H9 (cell line): ENCODE data around the gene RNF217. TPM values are rescaled to one million over a fixed set of nuclear protein-coding genes. Genes with fewer than 3 reads are reported as not detected.

Experiments used
- DNase-seq: peaks from one replicate; pipeline ENCODE4 v3.0.0-alpha.2; 2017
- H2AFZ ChIP-seq: one replicate; pipeline ENCODE4 v1.6.1; 2013; ENCODE audit warnings: mild to moderate bottlenecking, low read length, control low read depth, moderate library complexity
- H2AK5ac ChIP-seq: 2 replicates; pipeline ENCODE4 v1.6.1; 2013; ENCODE audit warnings: low read length, control low read depth, mixed read lengths; ENCODE audit not compliant: insufficient read length
- H2BK120ac ChIP-seq: one replicate; pipeline ENCODE4 v1.6.1; 2013; ENCODE audit warnings: low read depth, mild to moderate bottlenecking, low read length, control low read depth, inconsistent platforms; ENCODE audit not compliant: poor library complexity, severe bottlenecking
- H2BK12ac ChIP-seq: 2 replicates; pipeline ENCODE4 v1.6.1; 2013; ENCODE audit warnings: low read length, control low read depth, mixed read lengths, low read depth; ENCODE audit not compliant: insufficient read length
- H2BK15ac ChIP-seq: 2 replicates; pipeline ENCODE4 v1.6.1; 2013; ENCODE audit warnings: low read depth, low read length, control low read depth
- H2BK20ac ChIP-seq: one replicate; pipeline ENCODE4 v1.6.1; 2013; ENCODE audit warnings: low read depth, mild to moderate bottlenecking, low read length, control low read depth, inconsistent platforms; ENCODE audit not compliant: poor library complexity, severe bottlenecking
- H2BK5ac ChIP-seq: 2 replicates; pipeline ENCODE4 v1.6.1; 2013; ENCODE audit warnings: low read length, control low read depth, mixed read lengths; ENCODE audit not compliant: insufficient read length
- H3K14ac ChIP-seq: 2 replicates; pipeline ENCODE4 v1.6.1; 2013; ENCODE audit warnings: low read length, control low read depth; ENCODE audit not compliant: insufficient read depth
- H3K18ac ChIP-seq: 2 replicates; pipeline ENCODE4 v1.6.1; 2013; ENCODE audit warnings: low read depth, mild to moderate bottlenecking, mixed read lengths, low read length, control low read depth; ENCODE audit not compliant: insufficient read length
- H3K23ac ChIP-seq: 2 replicates; pipeline ENCODE4 v1.6.1; 2013; ENCODE audit warnings: low read length, control low read depth, mixed read lengths, low read depth; ENCODE audit not compliant: insufficient read length
- H3K23me2 ChIP-seq: 2 replicates; pipeline ENCODE4 v1.6.1; 2013; ENCODE audit warnings: low read depth, mild to moderate bottlenecking, mixed read lengths, low read length, control low read depth; ENCODE audit not compliant: insufficient read length, poor library complexity, severe bottlenecking
- H3K27ac ChIP-seq: 2 replicates; pipeline ENCODE4 v1.5.1; 2013; ENCODE audit warnings: low read length, control low read depth, mixed read lengths, low read depth; ENCODE audit not compliant: insufficient read length
- H3K27me3 ChIP-seq: 2 replicates; pipeline ENCODE4 v1.6.1; 2013; ENCODE audit warnings: low read length, control low read depth, inconsistent platforms; ENCODE audit not compliant: insufficient read depth
- H3K4ac ChIP-seq: 2 replicates; pipeline ENCODE4 v1.6.1; 2013; ENCODE audit warnings: low read depth, mild to moderate bottlenecking, control low read depth, inconsistent platforms, low read length, moderate library complexity
- H3K4me1 ChIP-seq: 2 replicates; pipeline ENCODE4 v1.6.1; 2013; ENCODE audit warnings: low read length, control low read depth, inconsistent platforms; ENCODE audit not compliant: insufficient read depth
- H3K4me2 ChIP-seq: 2 replicates; pipeline ENCODE4 v1.6.1; 2013; ENCODE audit warnings: low read length, control low read depth, mixed read lengths; ENCODE audit not compliant: insufficient read length, insufficient read depth
- H3K56ac ChIP-seq: 2 replicates; pipeline ENCODE4 v1.6.1; 2013; ENCODE audit warnings: low read depth, mild to moderate bottlenecking, mixed read lengths, low read length, control low read depth; ENCODE audit not compliant: insufficient read length
- H3K79me1 ChIP-seq: 2 replicates; pipeline ENCODE4 v1.6.1; 2013; ENCODE audit warnings: low read depth, mild to moderate bottlenecking, moderate library complexity, low read length, control low read depth, inconsistent platforms; ENCODE audit not compliant: insufficient read depth, poor library complexity, severe bottlenecking
- H3K79me2 ChIP-seq: 2 replicates; pipeline ENCODE4 v1.6.1; 2013; ENCODE audit warnings: low read length, control low read depth, inconsistent platforms; ENCODE audit not compliant: insufficient read depth
- H3K9ac ChIP-seq: 2 replicates; pipeline ENCODE4 v1.6.1; 2013; ENCODE audit warnings: low read length, control low read depth, mixed read lengths; ENCODE audit not compliant: insufficient read length; ENCODE audit errors: extremely low read depth
- H3K9me3 ChIP-seq: one replicate; pipeline ENCODE4 v1.6.1; 2013; ENCODE audit warnings: low read depth, low read length, inconsistent platforms; ENCODE audit not compliant: control insufficient read depth
- H3T11ph ChIP-seq: one replicate; pipeline ENCODE4 v1.6.1; 2013; ENCODE audit warnings: mild to moderate bottlenecking, low read length, control low read depth, inconsistent platforms
- H4K20me1 ChIP-seq: one replicate; pipeline ENCODE4 v1.6.1; 2013; ENCODE audit not compliant: control insufficient read depth, insufficient read length, insufficient read depth
- H4K5ac ChIP-seq: 2 replicates; pipeline ENCODE4 v1.6.1; 2013; ENCODE audit warnings: low read depth, mild to moderate bottlenecking, mixed read lengths, low read length, control low read depth; ENCODE audit not compliant: insufficient read length
- H4K8ac ChIP-seq: replicated peaks from 2 replicates; pipeline ENCODE4 v1.6.1; 2013; ENCODE audit warnings: low read length, control low read depth, mixed read lengths, low read depth; ENCODE audit not compliant: insufficient read length
- H4K91ac ChIP-seq: 2 replicates; pipeline ENCODE4 v1.6.1; 2013; ENCODE audit warnings: low read depth, mild to moderate bottlenecking, moderate library complexity, mixed read lengths, low read length, control low read depth; ENCODE audit not compliant: insufficient read length
- H3K27ac Mint-ChIP-seq, 3 experiments: 2 replicates in 2 of 3; 3 replicates in 1 of 3; pipeline ENCODE4 v1.8.0; 2020 to 2021; ENCODE audit warnings: mixed read lengths in 3 of 3, mild to moderate bottlenecking in 1 of 3, moderate library complexity in 1 of 3
- H3K27me3 Mint-ChIP-seq: 2 replicates; pipeline ENCODE4 v1.8.0; 2021; ENCODE audit warnings: low read depth, mild to moderate bottlenecking, moderate library complexity, mixed read lengths
- H3K36me3 Mint-ChIP-seq, 3 experiments: 2 replicates in 2 of 3; 3 replicates in 1 of 3; pipeline ENCODE4 v1.8.0; 2020 to 2021; ENCODE audit warnings: low read depth in 3 of 3, mixed read lengths in 3 of 3; ENCODE audit not compliant: insufficient read depth in 1 of 3
- H3K4me1 Mint-ChIP-seq, 2 experiments: 2 replicates each; pipeline ENCODE4 v1.8.0; 2020; ENCODE audit warnings: mixed read lengths in 2 of 2
- H3K4me3 Mint-ChIP-seq, 2 experiments: 2 replicates in 1 of 2; 3 replicates in 1 of 2; pipeline ENCODE4 v1.8.0; 2020 to 2021; ENCODE audit warnings: mild to moderate bottlenecking in 2 of 2, mixed read lengths in 2 of 2, moderate library complexity in 1 of 2
- H3K9me3 Mint-ChIP-seq, 2 experiments: 2 replicates in 1 of 2; 3 replicates in 1 of 2; pipeline ENCODE4 v1.8.0; 2020; ENCODE audit warnings: mild to moderate bottlenecking in 2 of 2, mixed read lengths in 2 of 2, moderate library complexity in 1 of 2
- WGBS: extraction: QIAGEN DNeasy Blood & Tissue Kit; methylation state at CpG from one replicate; pipeline ENCODE4 v1.1.7; 2013; ENCODE audit warnings: missing lambda C conversion rate, low lambda C conversion rate, mixed read lengths; ENCODE audit not compliant: insufficient read length; ENCODE audit errors: extremely low coverage; 5-methylcytosine and 5-hydroxymethylcytosine counted together
- total RNA-seq: library from RNA; stranded (reverse); gene quantifications from 2 replicates; pipeline ENCODE4 v1.2.1, GENCODE V29; 2021
- TF ChIP-seq, protein P1 (sequence below): fragments of 200-600 bp; sonication (generic); conservative IDR thresholded peaks from 3 replicates; pipeline ENCODE4 v1.8.0; 2021; ENCODE audit warnings: antibody characterized with exemption, mild to moderate bottlenecking

The RNF217 gene
- total RNA-seq, 1 experiment from 2014 or later: 9.6 TPM

DNA sequence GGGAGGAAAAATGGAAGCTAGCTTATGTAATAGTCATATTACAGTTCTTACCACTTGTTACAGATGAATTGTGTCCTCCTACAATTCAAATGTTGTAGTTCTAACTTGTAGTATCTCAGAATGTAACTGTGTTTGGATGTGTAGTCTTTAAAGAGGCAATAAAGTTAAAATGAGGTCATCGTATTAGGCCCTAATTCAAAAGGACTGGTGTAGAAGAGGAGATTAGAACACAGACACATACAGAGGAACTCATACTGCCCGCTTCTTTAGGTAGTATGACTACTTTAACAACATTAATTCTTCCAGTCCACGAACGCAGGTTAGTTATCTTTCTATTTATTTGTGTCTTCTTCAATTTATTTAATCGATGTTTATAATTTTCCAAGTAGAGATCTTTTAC, 144.8 kb downstream of the RNF217 start:
- no peak overlapping the region for H3K27ac ChIP-seq
- H2BK20ac ChIP-seq: no peak overlapping the region
- H3K4me3 Mint-ChIP-seq: no peak overlapping the region
- H3K23ac ChIP-seq: no peak overlapping the region
- H4K8ac ChIP-seq: no peak overlapping the region
- H2BK12ac ChIP-seq: no peak overlapping the region
- no peaks in the 10 kb centered on the region for H3K23me2 ChIP-seq
- no peak overlapping the region for H2BK120ac ChIP-seq
- H2BK15ac ChIP-seq: no peak overlapping the region
- no peak overlapping the region for H3K4me2 ChIP-seq
- H3K79me2 ChIP-seq: no peaks in the 10 kb centered on the region
- no peak overlapping the region for H3K56ac ChIP-seq
- peaks cover 8 to 29% (median 9%) of the 10 kb centered on the region in 3 experiments for H3K36me3 Mint-ChIP-seq
- H4K20me1 ChIP-seq: no peaks in the 10 kb centered on the region
- H3T11ph ChIP-seq: no peak overlapping the region
- H2AK5ac ChIP-seq: no peak overlapping the region
- H3K27me3 Mint-ChIP-seq: no peaks in the 10 kb centered on the region
- H2BK5ac ChIP-seq: no peak overlapping the region
- no peak overlapping the region for H4K5ac ChIP-seq
- H3K9me3 Mint-ChIP-seq: peaks cover 22 to 32% of the 10 kb centered on the region in 2 experiments
- no peaks in the 10 kb centered on the region for H3K9me3 ChIP-seq
- H2AFZ ChIP-seq: no peak overlapping the region
- H3K18ac ChIP-seq: no peak overlapping the region
- H4K91ac ChIP-seq: no peak overlapping the region
- H3K27me3 ChIP-seq: no peaks in the 10 kb centered on the region
- peaks cover 21 to 25% of the 10 kb centered on the region in 2 experiments for H3K4me1 Mint-ChIP-seq
- TF ChIP-seq, protein P1, sequence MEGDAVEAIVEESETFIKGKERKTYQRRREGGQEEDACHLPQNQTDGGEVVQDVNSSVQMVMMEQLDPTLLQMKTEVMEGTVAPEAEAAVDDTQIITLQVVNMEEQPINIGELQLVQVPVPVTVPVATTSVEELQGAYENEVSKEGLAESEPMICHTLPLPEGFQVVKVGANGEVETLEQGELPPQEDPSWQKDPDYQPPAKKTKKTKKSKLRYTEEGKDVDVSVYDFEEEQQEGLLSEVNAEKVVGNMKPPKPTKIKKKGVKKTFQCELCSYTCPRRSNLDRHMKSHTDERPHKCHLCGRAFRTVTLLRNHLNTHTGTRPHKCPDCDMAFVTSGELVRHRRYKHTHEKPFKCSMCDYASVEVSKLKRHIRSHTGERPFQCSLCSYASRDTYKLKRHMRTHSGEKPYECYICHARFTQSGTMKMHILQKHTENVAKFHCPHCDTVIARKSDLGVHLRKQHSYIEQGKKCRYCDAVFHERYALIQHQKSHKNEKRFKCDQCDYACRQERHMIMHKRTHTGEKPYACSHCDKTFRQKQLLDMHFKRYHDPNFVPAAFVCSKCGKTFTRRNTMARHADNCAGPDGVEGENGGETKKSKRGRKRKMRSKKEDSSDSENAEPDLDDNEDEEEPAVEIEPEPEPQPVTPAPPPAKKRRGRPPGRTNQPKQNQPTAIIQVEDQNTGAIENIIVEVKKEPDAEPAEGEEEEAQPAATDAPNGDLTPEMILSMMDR: no peak
- no peak overlapping the region for H3K9ac ChIP-seq
- H3K27ac Mint-ChIP-seq: no peak overlapping the region
- H3K4ac ChIP-seq: no peak overlapping the region
- no peak for DNase-seq
- no peak overlapping the region for H3K14ac ChIP-seq
- no peaks in the 10 kb centered on the region for H3K4me1 ChIP-seq
- no peaks in the 10 kb centered on the region for H3K79me1 ChIP-seq
- WGBS: no CpG with 5 or more reads among the region's 5 CpGs
